Activated CD8-positive, alpha-beta T cell treated with anti-CD3 and anti-CD28 coated beads for 36 hours (primary cell): Measurements from ENCODE around the gene DDRGK1. TPM values are rescaled to one million over a fixed set of nuclear protein-coding genes. Genes with fewer than 3 reads are reported as not detected.

Experiments
- ATAC-seq: fragments of 200-7000 bp; cut with Tn5 transposase; one replicate; pipeline ENCODE4 v1.10.0; 2021; ENCODE audit warnings: mild to moderate bottlenecking, moderate library complexity
- CTCF ChIA-PET: fragments of 350-600 bp; sonication (Branson Sonifier 250); formaldehyde crosslinking; loops from one replicate; lab custom pipeline; 2021; ENCODE audit warnings: antibody characterized with exemption; lab: Charles Lee
- POLR2A ChIA-PET: fragments of 350-600 bp; sonication (Branson Sonifier 250); formaldehyde crosslinking; loops from one replicate; lab custom pipeline; 2021; ENCODE audit warnings: antibody characterized with exemption; lab: Charles Lee
- DNase-seq: peaks from one replicate; pipeline ENCODE4 v3.0.0-alpha.2; 2020
- H3K27ac Mint-ChIP-seq: one replicate; pipeline ENCODE4 v1.8.0; 2021; ENCODE audit warnings: mild to moderate bottlenecking, mixed read lengths
- H3K27me3 Mint-ChIP-seq: one replicate; pipeline ENCODE4 v1.8.0; 2021; ENCODE audit warnings: mixed read lengths
- H3K36me3 Mint-ChIP-seq: one replicate; pipeline ENCODE4 v1.8.0; 2021; ENCODE audit warnings: low read depth, mixed read lengths
- H3K4me1 Mint-ChIP-seq: one replicate; pipeline ENCODE4 v1.8.0; 2021; ENCODE audit warnings: low read depth, mixed read lengths
- H3K4me3 Mint-ChIP-seq: one replicate; pipeline ENCODE4 v1.8.0; 2021; ENCODE audit warnings: mild to moderate bottlenecking, moderate library complexity, mixed read lengths
- H3K9me3 Mint-ChIP-seq: one replicate; pipeline ENCODE4 v1.8.0; 2021; ENCODE audit warnings: mixed read lengths
- intact Hi-C: fragments of 100-400 bp; cut with micrococcal nuclease; formaldehyde crosslinking; loops from one replicate; pipeline ENCODE4 v1.10.0; 2022
- total RNA-seq, 2 experiments: library from RNA; stranded (reverse); gene quantifications; one replicate each; pipeline ENCODE4 v1.2.3, GENCODE V29; 2021
- TF ChIP-seq, protein P1 (sequence below): fragments of 200-600 bp; IDR thresholded peaks from one replicate; pipeline ENCODE4 v1.8.0; 2022; ENCODE audit warnings: antibody characterized with exemption, mild to moderate bottlenecking

The DDRGK1 gene
- total RNA-seq, 2 experiments from 2014 or later = 50.1 to 54.1 TPM

DNA sequence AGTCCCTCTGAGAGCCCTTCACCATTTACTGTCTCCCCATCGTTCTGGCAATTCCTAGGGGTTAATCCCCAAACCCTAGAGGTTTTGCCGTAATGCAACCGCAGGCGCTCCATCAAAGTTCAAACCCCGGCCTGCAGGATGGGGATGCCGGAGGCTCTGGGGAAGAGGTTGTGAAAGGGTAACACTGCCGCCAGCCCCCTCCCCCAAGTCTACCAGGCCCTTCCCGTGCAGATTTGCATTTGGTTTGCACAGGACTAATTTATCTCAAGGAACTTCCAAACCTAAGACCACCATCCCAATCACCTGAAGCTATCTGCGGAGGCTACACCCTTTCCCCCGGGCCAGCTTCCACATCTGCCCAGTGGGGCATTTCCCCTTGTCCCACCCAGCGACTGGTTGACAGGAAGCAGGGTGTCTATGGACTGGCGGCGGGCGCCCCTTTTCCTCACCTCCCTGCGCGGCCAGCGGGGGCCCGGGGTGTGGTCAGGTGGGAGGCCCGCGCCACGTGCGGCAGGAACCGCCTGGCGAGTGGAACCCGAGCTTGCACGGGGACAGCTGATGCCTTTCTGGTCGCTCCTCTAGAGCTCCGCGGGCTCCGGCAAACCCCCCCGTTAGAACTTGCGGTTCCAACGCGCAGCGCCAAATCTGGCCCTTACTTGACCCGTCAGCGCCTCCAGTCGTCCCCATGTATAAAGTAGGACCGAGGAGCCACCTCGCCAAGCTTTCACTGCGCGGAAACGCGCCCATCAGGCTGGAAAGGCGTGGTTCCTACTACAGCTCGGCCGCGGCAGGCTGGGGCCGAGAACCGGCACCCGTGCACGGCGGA, 43.9 kb upstream of the DDRGK1 start:
- CTCF ChIA-PET = interaction anchor here (0.8 to 2.1 kb wide), 10 partner anchors 9 to 195 kb away, joined by 3 to 7 read pairs (median 4); partner anchors contain the start of gene ITPA
- POLR2A ChIA-PET = interaction anchor here (1.2 kb wide), 2 partner anchors 22 to 56 kb away, joined by 3 read pairs; no protein-coding TSS in a partner anchor
- Mint-ChIP-seq H3K4me3 (peak overlapping the region; percentile 33), H3K9me3 (no peaks in the 10 kb centered on the region), H3K36me3 (no peaks in the 10 kb centered on the region), H3K27ac (no peak overlapping the region), H3K27me3 (peaks cover 25% of the 10 kb centered on the region), H3K4me1 (peaks cover 5% of the 10 kb centered on the region)
- ATAC-seq = peak; percentile 57
- intact Hi-C loops = no loop called here
- DNase-seq = peak; percentile 46
- TF ChIP-seq, protein P1, sequence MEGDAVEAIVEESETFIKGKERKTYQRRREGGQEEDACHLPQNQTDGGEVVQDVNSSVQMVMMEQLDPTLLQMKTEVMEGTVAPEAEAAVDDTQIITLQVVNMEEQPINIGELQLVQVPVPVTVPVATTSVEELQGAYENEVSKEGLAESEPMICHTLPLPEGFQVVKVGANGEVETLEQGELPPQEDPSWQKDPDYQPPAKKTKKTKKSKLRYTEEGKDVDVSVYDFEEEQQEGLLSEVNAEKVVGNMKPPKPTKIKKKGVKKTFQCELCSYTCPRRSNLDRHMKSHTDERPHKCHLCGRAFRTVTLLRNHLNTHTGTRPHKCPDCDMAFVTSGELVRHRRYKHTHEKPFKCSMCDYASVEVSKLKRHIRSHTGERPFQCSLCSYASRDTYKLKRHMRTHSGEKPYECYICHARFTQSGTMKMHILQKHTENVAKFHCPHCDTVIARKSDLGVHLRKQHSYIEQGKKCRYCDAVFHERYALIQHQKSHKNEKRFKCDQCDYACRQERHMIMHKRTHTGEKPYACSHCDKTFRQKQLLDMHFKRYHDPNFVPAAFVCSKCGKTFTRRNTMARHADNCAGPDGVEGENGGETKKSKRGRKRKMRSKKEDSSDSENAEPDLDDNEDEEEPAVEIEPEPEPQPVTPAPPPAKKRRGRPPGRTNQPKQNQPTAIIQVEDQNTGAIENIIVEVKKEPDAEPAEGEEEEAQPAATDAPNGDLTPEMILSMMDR = no peak

DNA sequence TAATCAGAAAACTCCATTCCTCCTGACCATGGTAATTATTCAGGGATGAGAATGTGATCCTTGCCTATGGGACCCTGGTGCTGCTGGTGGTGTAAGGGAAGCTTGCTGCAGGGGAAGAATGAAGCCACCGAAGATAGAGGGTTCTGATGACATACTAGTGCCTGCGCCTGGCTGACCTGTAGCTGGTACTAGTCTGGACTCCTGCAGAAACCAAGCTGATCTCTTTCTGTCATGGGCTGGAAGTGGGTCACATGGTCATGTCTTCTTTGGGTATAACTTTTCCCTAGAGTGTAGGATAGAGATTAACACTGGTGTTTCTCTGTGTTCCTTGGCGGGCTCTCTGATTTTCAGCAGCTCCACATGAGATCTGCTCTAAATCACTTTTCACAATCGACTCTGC, 43.2 kb upstream of the DDRGK1 start:
- DNase-seq (no peak), ATAC-seq (no peak)
- ChIA-PET CTCF (interaction anchor here (0.8 to 2.1 kb wide), 7 partner anchors 8 to 76 kb away, joined by 3 to 7 read pairs (median 4); partner anchors contain the start of gene ITPA), POLR2A (interaction anchor here (1.0 to 1.2 kb wide), 2 partner anchors 55 to 120 kb away, joined by 3 to 4 read pairs; no protein-coding TSS in a partner anchor)
- Mint-ChIP-seq H3K4me3 (no peak overlapping the region), H3K4me1 (peaks cover 5% of the 10 kb centered on the region), H3K9me3 (no peaks in the 10 kb centered on the region), H3K27ac (no peak overlapping the region), H3K27me3 (peaks cover 25% of the 10 kb centered on the region), H3K36me3 (no peaks in the 10 kb centered on the region)
- TF ChIP-seq, protein P1 = no peak
- intact Hi-C loops = no loop called here

DNA sequence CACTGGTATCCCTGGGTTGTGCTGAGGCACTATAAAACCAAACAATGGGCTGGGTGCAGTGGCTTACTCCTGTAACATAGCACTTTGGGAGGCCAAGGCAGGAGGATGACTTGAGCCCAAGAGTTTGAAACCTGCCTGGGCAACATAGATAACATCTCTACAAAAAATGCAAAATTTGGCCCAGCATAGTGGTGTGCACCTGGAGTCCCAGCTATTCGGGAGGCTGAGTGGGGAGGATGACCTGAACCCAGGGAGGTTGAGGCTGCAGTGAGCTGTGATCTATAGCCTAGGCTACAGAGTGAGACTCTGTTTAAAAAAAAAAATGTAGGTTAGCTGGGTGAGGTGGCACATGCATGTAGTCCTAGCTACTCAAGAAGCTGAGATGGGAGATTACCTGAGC, 42.2 kb upstream of the DDRGK1 start:
- ATAC-seq = no peak
- POLR2A ChIA-PET = interaction anchor here (0.6 to 1.1 kb wide), 3 partner anchors 22 to 121 kb away, joined by 3 to 4 read pairs (median 3); no protein-coding TSS in a partner anchor
- CTCF ChIA-PET = interaction anchor here (1.1 kb wide), 1 partner anchor 24 kb away, joined by 3 read pairs; no protein-coding TSS in a partner anchor
- H3K9me3 Mint-ChIP-seq = no peaks in the 10 kb centered on the region
- H3K27ac Mint-ChIP-seq = no peak overlapping the region
- H3K36me3 Mint-ChIP-seq = no peaks in the 10 kb centered on the region
- H3K4me3 Mint-ChIP-seq = no peak overlapping the region
- intact Hi-C loops = no loop called here
- H3K4me1 Mint-ChIP-seq = peaks cover 5% of the 10 kb centered on the region
- H3K27me3 Mint-ChIP-seq = peaks cover 31% of the 10 kb centered on the region
- TF ChIP-seq, protein P1 = no peak
- DNase-seq = no peak

DNA sequence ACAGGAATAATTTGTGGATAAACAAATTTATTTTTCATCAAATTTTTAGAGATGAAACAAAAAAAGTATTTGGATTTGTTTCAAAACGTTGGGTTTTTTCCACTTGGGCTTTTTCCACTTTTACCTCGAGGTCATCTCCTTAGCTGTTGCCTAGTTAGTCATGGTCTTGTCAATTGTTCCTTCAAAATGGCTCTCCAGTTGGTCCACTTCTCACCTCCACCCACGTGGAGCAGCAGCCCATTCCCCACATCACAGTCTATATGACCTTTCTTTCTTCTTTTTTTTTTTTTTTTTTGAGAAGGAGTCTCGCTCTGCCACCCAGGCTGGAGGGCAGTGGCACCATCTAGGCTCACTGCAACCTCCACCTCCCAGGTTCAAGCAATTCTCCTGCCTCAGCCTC, 41.2 kb upstream of the DDRGK1 start:
- no peaks in the 10 kb centered on the region for H3K36me3 Mint-ChIP-seq
- ATAC-seq (no peak), DNase-seq (no peak)
- peaks cover 5% of the 10 kb centered on the region for H3K4me1 Mint-ChIP-seq
- TF ChIP-seq, protein P1 = no peak
- ChIA-PET CTCF (interaction anchor here (0.8 kb wide), 1 partner anchor 18 kb away, joined by 3 read pairs; no protein-coding TSS in a partner anchor), POLR2A (no interaction called here)
- no peak overlapping the region for H3K27ac Mint-ChIP-seq
- H3K27me3 Mint-ChIP-seq = peaks cover 39% of the 10 kb centered on the region
- H3K9me3 Mint-ChIP-seq = no peaks in the 10 kb centered on the region
- H3K4me3 Mint-ChIP-seq = no peak overlapping the region
- intact Hi-C loops = no loop called here

DNA sequence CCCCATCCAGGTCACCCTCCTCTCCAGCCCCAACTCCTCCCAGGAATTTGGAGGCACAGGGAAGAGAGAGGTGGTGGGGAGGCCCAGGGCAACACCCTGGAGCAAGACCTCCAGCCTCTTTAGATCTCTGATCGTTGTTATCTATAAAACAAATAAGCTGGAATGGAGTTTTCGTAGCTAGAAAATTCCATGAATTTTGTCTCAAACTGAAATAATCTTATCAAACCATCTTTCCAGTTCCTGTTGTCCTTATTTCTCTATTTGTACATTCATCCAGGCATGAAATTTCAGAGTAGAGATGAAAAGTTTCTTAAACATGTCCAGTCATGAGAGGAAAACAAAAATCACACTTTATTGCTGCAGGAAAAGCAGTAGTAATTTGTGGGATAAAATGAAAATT, 40.7 kb upstream of the DDRGK1 start:
- H3K27ac Mint-ChIP-seq = no peak overlapping the region
- H3K36me3 Mint-ChIP-seq = no peaks in the 10 kb centered on the region
- DNase-seq (no peak), ATAC-seq (no peak)
- POLR2A ChIA-PET = no interaction called here
- CTCF ChIA-PET = interaction anchor here (0.8 kb wide), 1 partner anchor 19 kb away, joined by 3 read pairs; no protein-coding TSS in a partner anchor
- TF ChIP-seq, protein P1 = no peak
- H3K4me3 Mint-ChIP-seq = no peak overlapping the region
- intact Hi-C loops = no loop called here
- H3K9me3 Mint-ChIP-seq = no peaks in the 10 kb centered on the region
- H3K27me3 Mint-ChIP-seq = peaks cover 41% of the 10 kb centered on the region
- peaks cover 4% of the 10 kb centered on the region for H3K4me1 Mint-ChIP-seq
